GM23338 (cell line): Measurements from ENCODE around the gene FHIT. TPM values are rescaled to one million over a fixed set of nuclear protein-coding genes. Genes with fewer than 3 reads are reported as not detected.

ENCODE experiments used
- ATAC-seq: fragments of 200-7000 bp; cut with Tn5 transposase; 3 replicates; pipeline ENCODE4 v1.9.1; 2020
- DNase-seq: peaks from one replicate; pipeline ENCODE4 v3.0.0-alpha.2; 2015; ENCODE audit warnings: low spot score
- H2AFZ ChIP-seq: fragments of 200-600 bp; sonication (generic); 2 replicates; pipeline ENCODE4 v1.8.0; 2016; ENCODE audit warnings: antibody characterized with exemption, mild to moderate bottlenecking, moderate library complexity
- H3F3A ChIP-seq: fragments of 200-600 bp; sonication (generic); replicated peaks from 2 replicates; pipeline ENCODE4 v1.8.0; 2017; ENCODE audit warnings: antibody characterized with exemption, mixed run types, low read depth
- H3K27ac ChIP-seq: fragments of 200-600 bp; sonication (generic); 2 replicates; pipeline ENCODE4 v1.6.1; 2016; ENCODE audit warnings: low read depth
- H3K27me3 ChIP-seq: fragments of 200-600 bp; sonication (generic); 2 replicates; pipeline ENCODE4 v1.8.0; 2016; ENCODE audit warnings: mild to moderate bottlenecking, mixed run types, moderate library complexity; ENCODE audit not compliant: insufficient read depth
- H3K36me3 ChIP-seq: fragments of 200-600 bp; sonication (generic); 2 replicates; pipeline ENCODE4 v1.8.0; 2016; ENCODE audit warnings: mild to moderate bottlenecking; ENCODE audit not compliant: insufficient read depth
- H3K4me1 ChIP-seq: fragments of 200-600 bp; sonication (generic); 2 replicates; pipeline ENCODE4 v1.8.0; 2016; ENCODE audit warnings: mild to moderate bottlenecking, moderate library complexity; ENCODE audit not compliant: insufficient read depth
- H3K4me2 ChIP-seq: fragments of 200-600 bp; sonication (generic); 2 replicates; pipeline ENCODE4 v1.7.1; 2017; ENCODE audit warnings: mixed run types
- H3K4me3 ChIP-seq: fragments of 200-600 bp; sonication (generic); 2 replicates; pipeline ENCODE4 v1.6.1; 2016; ENCODE audit warnings: mixed run types
- H3K79me2 ChIP-seq: fragments of 200-600 bp; sonication (generic); replicated peaks from 2 replicates; pipeline ENCODE4 v1.8.0; 2017; ENCODE audit warnings: mild to moderate bottlenecking; ENCODE audit not compliant: insufficient read depth
- H3K9me2 ChIP-seq: fragments of 200-600 bp; sonication (generic); 2 replicates; pipeline ENCODE4 v1.8.0; 2017; ENCODE audit not compliant: insufficient read depth
- H4K20me1 ChIP-seq: fragments of 200-600 bp; sonication (generic); replicated peaks from 2 replicates; pipeline ENCODE4 v1.8.0; 2017; ENCODE audit warnings: mild to moderate bottlenecking; ENCODE audit not compliant: insufficient read depth
- H3K27ac Mint-ChIP-seq: 2 replicates; pipeline ENCODE4 v1.8.0; 2020; ENCODE audit warnings: inconsistent platforms, mild to moderate bottlenecking, moderate library complexity, mixed read lengths
- H3K27me3 Mint-ChIP-seq: 3 replicates; pipeline ENCODE4 v1.8.0; 2022; ENCODE audit warnings: low read depth, mild to moderate bottlenecking, moderate library complexity, mixed read lengths, inconsistent platforms; ENCODE audit not compliant: insufficient read depth, poor library complexity
- H3K36me3 Mint-ChIP-seq: 3 replicates; pipeline ENCODE4 v1.8.0; 2021; ENCODE audit warnings: low read depth, mild to moderate bottlenecking, inconsistent platforms, moderate library complexity, mixed read lengths
- H3K4me1 Mint-ChIP-seq: 3 replicates; pipeline ENCODE4 v1.8.0; 2020; ENCODE audit warnings: mild to moderate bottlenecking, inconsistent platforms, mixed read lengths
- H3K4me3 Mint-ChIP-seq: 3 replicates; pipeline ENCODE4 v1.8.0; 2021; ENCODE audit warnings: moderate library complexity, mild to moderate bottlenecking, inconsistent platforms, mixed read lengths
- H3K9me3 Mint-ChIP-seq: 3 replicates; pipeline ENCODE4 v1.8.0; 2020; ENCODE audit warnings: moderate library complexity, mild to moderate bottlenecking, inconsistent platforms, mixed read lengths
- CREB1 ChIP-seq: fragments of 250-450 bp; sonication (Bioruptor Pico); IDR thresholded peaks from 2 replicates; pipeline ENCODE4 v1.5.0; 2020; ENCODE audit warnings: low read depth, mild to moderate bottlenecking, moderate library complexity
- EZH2 ChIP-seq: fragments of 200-600 bp; sonication (generic); IDR thresholded peaks from one replicate; pipeline ENCODE4 v1.8.0; 2017; ENCODE audit warnings: antibody characterized with exemption, mild to moderate bottlenecking, low read depth; ENCODE audit not compliant: unreplicated experiment
- EZH2phosphoT487 ChIP-seq: fragments of 200-600 bp; sonication (generic); IDR thresholded peaks from one replicate; pipeline ENCODE4 v1.8.1; 2018; ENCODE audit warnings: antibody characterized with exemption; ENCODE audit not compliant: unreplicated experiment
- JUNB ChIP-seq: IDR thresholded peaks from one replicate; pipeline ENCODE4 v1.6.1; 2016; ENCODE audit warnings: antibody characterized with exemption; ENCODE audit not compliant: unreplicated experiment
- NANOG ChIP-seq: IDR thresholded peaks from 2 replicates; pipeline ENCODE4 v1.6.1; 2016; ENCODE audit warnings: antibody characterized with exemption, borderline replicate concordance
- POLR2AphosphoS5 ChIP-seq: IDR thresholded peaks from 2 replicates; pipeline ENCODE4 v1.6.1; 2016; ENCODE audit warnings: antibody characterized with exemption, low read depth
- STAT1 ChIP-seq: IDR thresholded peaks from one replicate; pipeline ENCODE4 v1.6.1; 2016; ENCODE audit warnings: antibody characterized with exemption; ENCODE audit not compliant: unreplicated experiment
- ZNF114 ChIP-seq: fragments of 250-450 bp; sonication (Bioruptor Pico); IDR thresholded peaks from 2 replicates; pipeline ENCODE4 v1.5.0; 2020; ENCODE audit warnings: mild to moderate bottlenecking, moderate library complexity
- ZNF331 ChIP-seq: fragments of 250-450 bp; sonication (Bioruptor Pico); IDR thresholded peaks from 2 replicates; pipeline ENCODE4 v1.5.0; 2020; ENCODE audit warnings: low read depth, mild to moderate bottlenecking, moderate library complexity
- polyA plus RNA-seq: library from polyadenylated mRNA; unstranded; fragments of >200 nt; fragmentation: Nextera tagmentation; extraction: Ambion mirVana; gene quantifications from 2 replicates; pipeline ENCODE4 v1.2.1, GENCODE V29; 2016
- total RNA-seq: library from RNA; depleted of rRNA; stranded (reverse); fragments of >200 nt; shearing (Covaris generic); gene quantifications from 2 replicates; pipeline ENCODE4 v1.2.3, GENCODE V29; 2014
- TF ChIP-seq, protein P1 (sequence below): IDR thresholded peaks from 2 replicates; pipeline ENCODE4 v1.6.1; 2016; ENCODE audit warnings: antibody characterized with exemption
- TF ChIP-seq, protein P2 (sequence below): fragments of 250-450 bp; sonication (Bioruptor Pico); IDR thresholded peaks from 2 replicates; pipeline ENCODE4 v1.5.0; 2020; ENCODE audit warnings: mild to moderate bottlenecking, moderate library complexity
- TF ChIP-seq, protein P3 (sequence below): IDR thresholded peaks from one replicate; pipeline ENCODE4 v1.6.1; 2018; ENCODE audit warnings: antibody characterized with exemption; ENCODE audit not compliant: unreplicated experiment
- TF ChIP-seq, protein P4 (sequence below), 2 experiments: fragments of 200-600 bp in 1 of 2; sonication (generic) in 1 of 2; conservative IDR thresholded peaks; 2 replicates each; pipeline versions ENCODE4 v1.5.1 to v1.6.1; 2016 to 2017; ENCODE audit warnings: antibody characterized with exemption in 2 of 2, low read depth in 2 of 2, mild to moderate bottlenecking in 2 of 2, moderate library complexity in 1 of 2

Gene FHIT
- total and polyA plus RNA-seq, 2 experiments from 2014 or later = 3.0 to 8.3 TPM

DNA sequence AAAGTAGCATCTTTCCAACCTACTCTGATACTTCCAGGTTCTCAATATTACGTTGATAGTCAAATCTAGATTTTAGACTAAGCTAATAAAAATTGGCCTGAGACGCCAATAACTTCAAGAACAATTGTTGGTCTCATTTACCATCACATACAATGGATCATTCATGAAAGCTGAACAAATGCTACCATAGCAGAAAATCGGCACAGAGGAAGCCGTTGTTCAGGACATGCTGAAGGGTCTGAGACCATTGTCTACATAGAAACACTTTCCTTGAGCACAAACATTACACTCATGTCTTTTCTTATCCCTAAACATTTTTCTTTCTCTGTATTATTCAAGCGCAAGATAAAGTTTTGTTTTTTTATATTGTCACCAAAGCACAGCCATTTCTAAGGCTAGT lies 37.2 kb upstream of the FHIT start:
- H3K4me1 ChIP-seq = no peaks in the 10 kb centered on the region
- Mint-ChIP-seq H3K9me3 (no peaks in the 10 kb centered on the region), H3K27ac (no peak overlapping the region), H3K4me3 (no peak overlapping the region), H3K36me3 (no peaks in the 10 kb centered on the region), H3K27me3 (peaks cover 2% of the 10 kb centered on the region), H3K4me1 (no peaks in the 10 kb centered on the region)
- H3K27me3 ChIP-seq = no peaks in the 10 kb centered on the region
- no peak for DNase-seq
- H3F3A ChIP-seq = no peaks in the 10 kb centered on the region
- no peak overlapping the region for H2AFZ ChIP-seq
- H3K27ac ChIP-seq = no peak overlapping the region
- H3K36me3 ChIP-seq = no peaks in the 10 kb centered on the region
- no peaks in the 10 kb centered on the region for H3K9me2 ChIP-seq
- no peak overlapping the region for H3K4me2 ChIP-seq
- TF ChIP-seq POLR2AphosphoS5 (no peak), EZH2phosphoT487 (no peak), CREB1 (CRISPR knock-in tag) (no peak), ZNF331 (no peak), JUNB (no peak), EZH2 (no peak), STAT1 (no peak), NANOG (no peak), ZNF114 (CRISPR knock-in tag) (no peak)
- TF ChIP-seq, protein P1, sequence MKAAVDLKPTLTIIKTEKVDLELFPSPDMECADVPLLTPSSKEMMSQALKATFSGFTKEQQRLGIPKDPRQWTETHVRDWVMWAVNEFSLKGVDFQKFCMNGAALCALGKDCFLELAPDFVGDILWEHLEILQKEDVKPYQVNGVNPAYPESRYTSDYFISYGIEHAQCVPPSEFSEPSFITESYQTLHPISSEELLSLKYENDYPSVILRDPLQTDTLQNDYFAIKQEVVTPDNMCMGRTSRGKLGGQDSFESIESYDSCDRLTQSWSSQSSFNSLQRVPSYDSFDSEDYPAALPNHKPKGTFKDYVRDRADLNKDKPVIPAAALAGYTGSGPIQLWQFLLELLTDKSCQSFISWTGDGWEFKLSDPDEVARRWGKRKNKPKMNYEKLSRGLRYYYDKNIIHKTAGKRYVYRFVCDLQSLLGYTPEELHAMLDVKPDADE = no peak
- TF ChIP-seq, protein P2, sequence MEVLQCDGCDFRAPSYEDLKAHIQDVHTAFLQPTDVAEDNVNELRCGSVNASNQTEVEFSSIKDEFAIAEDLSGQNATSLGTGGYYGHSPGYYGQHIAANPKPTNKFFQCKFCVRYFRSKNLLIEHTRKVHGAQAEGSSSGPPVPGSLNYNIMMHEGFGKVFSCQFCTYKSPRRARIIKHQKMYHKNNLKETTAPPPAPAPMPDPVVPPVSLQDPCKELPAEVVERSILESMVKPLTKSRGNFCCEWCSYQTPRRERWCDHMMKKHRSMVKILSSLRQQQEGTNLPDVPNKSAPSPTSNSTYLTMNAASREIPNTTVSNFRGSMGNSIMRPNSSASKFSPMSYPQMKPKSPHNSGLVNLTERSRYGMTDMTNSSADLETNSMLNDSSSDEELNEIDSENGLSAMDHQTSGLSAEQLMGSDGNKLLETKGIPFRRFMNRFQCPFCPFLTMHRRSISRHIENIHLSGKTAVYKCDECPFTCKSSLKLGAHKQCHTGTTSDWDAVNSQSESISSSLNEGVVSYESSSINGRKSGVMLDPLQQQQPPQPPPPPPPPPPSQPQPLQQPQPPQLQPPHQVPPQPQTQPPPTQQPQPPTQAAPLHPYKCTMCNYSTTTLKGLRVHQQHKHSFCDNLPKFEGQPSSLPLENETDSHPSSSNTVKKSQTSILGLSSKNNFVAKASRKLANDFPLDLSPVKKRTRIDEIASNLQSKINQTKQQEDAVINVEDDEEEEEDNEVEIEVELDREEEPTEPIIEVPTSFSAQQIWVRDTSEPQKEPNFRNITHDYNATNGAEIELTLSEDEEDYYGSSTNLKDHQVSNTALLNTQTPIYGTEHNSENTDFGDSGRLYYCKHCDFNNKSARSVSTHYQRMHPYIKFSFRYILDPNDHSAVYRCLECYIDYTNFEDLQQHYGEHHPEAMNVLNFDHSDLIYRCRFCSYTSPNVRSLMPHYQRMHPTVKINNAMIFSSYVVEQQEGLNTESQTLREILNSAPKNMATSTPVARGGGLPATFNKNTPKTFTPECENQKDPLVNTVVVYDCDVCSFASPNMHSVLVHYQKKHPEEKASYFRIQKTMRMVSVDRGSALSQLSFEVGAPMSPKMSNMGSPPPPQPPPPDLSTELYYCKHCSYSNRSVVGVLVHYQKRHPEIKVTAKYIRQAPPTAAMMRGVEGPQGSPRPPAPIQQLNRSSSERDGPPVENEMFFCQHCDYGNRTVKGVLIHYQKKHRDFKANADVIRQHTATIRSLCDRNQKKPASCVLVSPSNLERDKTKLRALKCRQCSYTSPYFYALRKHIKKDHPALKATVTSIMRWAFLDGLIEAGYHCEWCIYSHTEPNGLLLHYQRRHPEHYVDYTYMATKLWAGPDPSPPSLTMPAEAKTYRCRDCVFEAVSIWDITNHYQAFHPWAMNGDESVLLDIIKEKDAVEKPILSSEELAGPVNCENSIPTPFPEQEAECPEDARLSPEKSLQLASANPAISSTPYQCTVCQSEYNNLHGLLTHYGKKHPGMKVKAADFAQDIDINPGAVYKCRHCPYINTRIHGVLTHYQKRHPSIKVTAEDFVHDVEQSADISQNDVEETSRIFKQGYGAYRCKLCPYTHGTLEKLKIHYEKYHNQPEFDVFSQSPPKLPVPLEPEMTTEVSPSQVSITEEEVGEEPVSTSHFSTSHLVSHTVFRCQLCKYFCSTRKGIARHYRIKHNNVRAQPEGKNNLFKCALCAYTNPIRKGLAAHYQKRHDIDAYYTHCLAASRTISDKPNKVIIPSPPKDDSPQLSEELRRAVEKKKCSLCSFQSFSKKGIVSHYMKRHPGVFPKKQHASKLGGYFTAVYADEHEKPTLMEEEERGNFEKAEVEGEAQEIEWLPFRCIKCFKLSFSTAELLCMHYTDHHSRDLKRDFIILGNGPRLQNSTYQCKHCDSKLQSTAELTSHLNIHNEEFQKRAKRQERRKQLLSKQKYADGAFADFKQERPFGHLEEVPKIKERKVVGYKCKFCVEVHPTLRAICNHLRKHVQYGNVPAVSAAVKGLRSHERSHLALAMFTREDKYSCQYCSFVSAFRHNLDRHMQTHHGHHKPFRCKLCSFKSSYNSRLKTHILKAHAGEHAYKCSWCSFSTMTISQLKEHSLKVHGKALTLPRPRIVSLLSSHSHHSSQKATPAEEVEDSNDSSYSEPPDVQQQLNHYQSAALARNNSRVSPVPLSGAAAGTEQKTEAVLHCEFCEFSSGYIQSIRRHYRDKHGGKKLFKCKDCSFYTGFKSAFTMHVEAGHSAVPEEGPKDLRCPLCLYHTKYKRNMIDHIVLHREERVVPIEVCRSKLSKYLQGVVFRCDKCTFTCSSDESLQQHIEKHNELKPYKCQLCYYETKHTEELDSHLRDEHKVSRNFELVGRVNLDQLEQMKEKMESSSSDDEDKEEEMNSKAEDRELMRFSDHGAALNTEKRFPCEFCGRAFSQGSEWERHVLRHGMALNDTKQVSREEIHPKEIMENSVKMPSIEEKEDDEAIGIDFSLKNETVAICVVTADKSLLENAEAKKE (CRISPR knock-in tag) = no peak
- TF ChIP-seq, protein P3, sequence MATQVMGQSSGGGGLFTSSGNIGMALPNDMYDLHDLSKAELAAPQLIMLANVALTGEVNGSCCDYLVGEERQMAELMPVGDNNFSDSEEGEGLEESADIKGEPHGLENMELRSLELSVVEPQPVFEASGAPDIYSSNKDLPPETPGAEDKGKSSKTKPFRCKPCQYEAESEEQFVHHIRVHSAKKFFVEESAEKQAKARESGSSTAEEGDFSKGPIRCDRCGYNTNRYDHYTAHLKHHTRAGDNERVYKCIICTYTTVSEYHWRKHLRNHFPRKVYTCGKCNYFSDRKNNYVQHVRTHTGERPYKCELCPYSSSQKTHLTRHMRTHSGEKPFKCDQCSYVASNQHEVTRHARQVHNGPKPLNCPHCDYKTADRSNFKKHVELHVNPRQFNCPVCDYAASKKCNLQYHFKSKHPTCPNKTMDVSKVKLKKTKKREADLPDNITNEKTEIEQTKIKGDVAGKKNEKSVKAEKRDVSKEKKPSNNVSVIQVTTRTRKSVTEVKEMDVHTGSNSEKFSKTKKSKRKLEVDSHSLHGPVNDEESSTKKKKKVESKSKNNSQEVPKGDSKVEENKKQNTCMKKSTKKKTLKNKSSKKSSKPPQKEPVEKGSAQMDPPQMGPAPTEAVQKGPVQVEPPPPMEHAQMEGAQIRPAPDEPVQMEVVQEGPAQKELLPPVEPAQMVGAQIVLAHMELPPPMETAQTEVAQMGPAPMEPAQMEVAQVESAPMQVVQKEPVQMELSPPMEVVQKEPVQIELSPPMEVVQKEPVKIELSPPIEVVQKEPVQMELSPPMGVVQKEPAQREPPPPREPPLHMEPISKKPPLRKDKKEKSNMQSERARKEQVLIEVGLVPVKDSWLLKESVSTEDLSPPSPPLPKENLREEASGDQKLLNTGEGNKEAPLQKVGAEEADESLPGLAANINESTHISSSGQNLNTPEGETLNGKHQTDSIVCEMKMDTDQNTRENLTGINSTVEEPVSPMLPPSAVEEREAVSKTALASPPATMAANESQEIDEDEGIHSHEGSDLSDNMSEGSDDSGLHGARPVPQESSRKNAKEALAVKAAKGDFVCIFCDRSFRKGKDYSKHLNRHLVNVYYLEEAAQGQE = no peak
- TF ChIP-seq, protein P4, sequence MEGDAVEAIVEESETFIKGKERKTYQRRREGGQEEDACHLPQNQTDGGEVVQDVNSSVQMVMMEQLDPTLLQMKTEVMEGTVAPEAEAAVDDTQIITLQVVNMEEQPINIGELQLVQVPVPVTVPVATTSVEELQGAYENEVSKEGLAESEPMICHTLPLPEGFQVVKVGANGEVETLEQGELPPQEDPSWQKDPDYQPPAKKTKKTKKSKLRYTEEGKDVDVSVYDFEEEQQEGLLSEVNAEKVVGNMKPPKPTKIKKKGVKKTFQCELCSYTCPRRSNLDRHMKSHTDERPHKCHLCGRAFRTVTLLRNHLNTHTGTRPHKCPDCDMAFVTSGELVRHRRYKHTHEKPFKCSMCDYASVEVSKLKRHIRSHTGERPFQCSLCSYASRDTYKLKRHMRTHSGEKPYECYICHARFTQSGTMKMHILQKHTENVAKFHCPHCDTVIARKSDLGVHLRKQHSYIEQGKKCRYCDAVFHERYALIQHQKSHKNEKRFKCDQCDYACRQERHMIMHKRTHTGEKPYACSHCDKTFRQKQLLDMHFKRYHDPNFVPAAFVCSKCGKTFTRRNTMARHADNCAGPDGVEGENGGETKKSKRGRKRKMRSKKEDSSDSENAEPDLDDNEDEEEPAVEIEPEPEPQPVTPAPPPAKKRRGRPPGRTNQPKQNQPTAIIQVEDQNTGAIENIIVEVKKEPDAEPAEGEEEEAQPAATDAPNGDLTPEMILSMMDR (conservative IDR thresholded peaks at IDR 0.05; ENCODE audit: low read depth in 2 of 2) = no peak
- H3K4me3 ChIP-seq = no peak overlapping the region
- no peak for ATAC-seq
- H4K20me1 ChIP-seq = no peaks in the 10 kb centered on the region
- H3K79me2 ChIP-seq = no peaks in the 10 kb centered on the region
